ENCODE measurements around the gene KLF3.
"Not testable (repeated sequence)": the region's sequence is repeated elsewhere in the genome, so short reads cannot be mapped to it uniquely, and the experiment has no call there.

The KLF3 gene

DNA sequence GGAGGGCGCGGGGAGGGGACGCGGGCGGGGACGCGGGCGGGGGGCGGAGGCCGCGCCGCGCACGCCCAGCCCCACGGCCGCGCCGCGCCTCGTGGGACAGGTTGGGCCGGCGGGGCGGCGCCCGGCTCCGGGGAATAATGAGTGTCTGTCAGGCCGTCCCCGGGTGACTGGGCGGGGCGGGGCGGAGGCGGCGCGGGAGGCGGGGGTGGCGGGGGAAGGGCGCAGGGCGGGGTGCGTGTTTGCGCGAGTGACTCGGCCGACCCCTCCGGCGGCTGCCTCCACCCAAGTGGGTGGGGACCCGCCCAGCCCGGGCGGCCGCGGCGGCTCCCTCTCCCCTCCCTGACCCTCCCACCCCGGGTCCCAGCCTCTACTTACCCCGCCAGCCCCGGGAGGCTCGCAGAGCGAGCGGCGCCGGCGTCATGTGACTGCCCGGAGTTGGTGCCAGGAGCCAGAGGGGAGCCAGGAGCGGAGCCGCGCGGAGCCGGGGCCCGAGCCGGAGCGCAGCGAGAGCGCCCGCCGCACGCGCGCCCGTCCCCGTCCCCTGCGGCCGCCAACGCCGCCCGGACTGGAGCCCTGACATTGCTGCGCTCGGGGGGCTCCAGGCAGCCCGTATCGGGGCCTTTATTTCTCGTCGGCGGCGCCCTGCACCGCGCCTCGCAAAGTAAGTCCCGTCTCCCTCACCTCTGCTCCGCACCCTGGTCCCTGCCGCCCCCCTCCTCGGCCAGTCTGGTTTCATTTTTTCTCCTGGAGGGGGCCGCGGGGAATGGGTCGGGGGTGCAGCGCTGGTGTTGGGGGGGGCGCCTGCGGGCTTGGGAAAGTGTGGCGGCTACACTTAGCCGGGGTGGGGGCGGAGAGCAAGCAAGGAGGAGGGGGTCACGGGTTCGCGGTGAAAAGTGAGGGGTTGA is at the start of gene KLF3:
TSS of gene KLF3 (plus strand) at position 399 of the 905 bp plus-strand sequence. CDS start 16,427 bp downstream, outside the sequence.
- peak; percentile 75 to 77 for DNase-seq (ENCODE audit: low read depth in 2 of 2)

DNA sequence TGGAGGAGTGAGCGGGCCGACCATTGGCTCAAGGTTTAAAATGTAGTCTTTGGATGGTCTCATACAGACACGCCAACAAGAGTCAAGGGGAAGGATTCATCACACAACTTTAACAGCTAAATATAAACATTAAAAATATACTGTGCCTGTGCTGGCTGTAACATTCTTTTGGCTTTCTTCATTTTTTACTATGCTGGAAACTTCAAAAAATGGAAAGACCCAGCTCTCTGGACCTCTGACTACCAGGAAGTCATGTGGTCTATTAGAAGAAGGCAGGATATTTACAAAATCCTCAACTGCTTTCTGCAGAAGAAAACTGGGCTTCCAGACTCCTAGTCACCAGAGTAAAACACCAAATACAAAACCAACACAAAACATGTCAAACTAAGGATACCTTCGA is 49.8 kb upstream of the KLF3 start:
- no peak for DNase-seq (ENCODE audit: low read depth in 2 of 2)

DNA sequence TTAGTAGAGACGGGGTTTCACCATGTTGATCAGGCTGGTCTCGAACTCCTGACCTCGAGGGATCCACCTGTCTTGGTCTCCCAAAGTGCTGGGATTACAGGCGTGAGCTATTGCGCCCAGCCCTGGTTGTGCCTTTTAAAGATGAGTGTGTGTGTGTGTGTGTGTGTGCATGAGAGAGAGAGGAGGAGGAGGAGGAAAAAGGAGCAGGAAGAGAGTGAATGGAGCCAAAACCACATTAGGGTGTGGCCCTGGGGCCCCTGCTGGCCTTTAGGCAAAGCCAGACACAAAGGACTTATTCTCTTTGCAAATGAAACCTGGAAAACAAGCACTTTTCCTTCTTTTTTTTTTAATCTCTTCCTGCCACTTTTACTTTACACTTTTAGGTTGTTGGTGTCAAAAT is 48.2 kb upstream of the KLF3 start:
- DNase-seq (ENCODE audit: low read depth in 2 of 2): no peak

DNA sequence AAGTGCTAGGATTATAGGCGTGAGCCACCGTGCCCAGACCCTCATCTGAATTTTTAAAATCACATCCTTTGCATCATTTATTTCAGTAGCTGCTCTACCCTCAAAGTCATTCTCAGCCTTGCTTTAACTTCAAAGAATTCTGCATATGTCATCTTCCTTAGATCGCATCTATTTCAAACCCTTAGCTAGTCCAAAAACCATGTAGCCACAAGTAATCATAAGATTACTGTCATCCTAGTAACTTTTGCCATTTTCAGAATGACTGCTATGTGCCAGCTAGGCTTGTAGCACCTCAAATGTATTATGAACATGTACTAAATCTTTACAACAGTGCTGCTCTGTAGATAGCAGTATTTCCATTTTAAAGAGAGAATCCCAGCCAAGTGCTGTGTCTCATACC is 45.5 kb upstream of the KLF3 start:
- DNase-seq (ENCODE audit: low read depth in 2 of 2): no peak

DNA sequence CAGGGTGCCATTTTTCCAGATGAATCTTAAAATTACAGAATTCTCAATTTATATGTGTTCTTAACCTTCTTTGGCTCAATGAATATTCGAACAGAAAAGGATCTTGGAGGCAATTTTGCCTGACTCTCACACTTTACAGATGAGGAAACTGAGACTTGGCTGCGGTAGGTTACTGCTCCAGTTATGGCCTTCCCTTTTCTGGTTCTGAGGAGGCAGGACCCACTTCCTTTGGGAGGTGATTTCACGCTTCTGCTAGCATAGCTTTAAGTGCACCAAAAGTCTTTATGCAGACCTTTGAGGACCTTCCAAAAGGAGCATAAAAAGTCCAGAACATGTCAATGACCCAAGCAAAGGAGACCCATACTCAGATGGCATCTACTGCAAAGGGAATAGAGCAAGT is 44.7 kb upstream of the KLF3 start:
- no peak for DNase-seq (ENCODE audit: low read depth in 2 of 2)

DNA sequence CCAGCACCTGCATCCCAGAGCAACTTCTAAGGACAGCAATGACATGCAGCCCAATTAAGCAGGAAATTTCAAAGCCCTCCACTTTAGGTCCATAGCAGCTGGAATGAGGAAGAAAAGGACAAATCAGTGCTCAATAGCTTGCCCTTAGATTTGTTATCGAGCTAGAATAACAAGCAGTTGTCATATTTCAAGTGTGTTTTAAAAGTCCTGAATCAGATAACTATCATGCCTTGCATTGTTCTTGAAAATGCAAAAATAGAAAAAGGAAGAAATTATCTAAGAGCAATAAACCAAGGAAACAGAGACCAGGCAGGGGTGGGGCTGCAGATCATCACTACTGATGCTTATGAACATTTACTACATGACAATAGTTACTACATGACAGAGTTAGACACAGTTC is 43.9 kb upstream of the KLF3 start:
- no peak for DNase-seq (ENCODE audit: low read depth in 2 of 2)

DNA sequence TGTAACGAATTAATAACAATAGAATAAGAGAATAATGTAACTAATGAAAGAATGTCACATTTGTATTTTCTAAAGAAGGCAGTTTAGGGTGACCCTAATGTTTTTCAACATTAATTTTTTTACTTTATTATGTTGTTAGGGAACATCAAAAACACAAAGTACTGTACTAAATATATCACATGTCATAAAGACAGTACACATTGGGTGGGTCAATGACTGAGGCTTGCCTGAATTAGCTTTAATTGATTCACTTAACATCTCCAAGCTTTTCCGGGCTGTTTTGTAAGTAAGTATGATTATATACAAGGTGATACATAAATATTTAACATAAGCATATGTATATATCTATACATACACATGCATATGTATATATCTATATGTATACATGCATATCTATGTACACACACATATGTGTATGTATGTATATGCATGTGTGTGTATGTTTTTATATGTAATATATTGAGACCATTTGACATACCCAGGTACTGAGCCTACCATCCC is 43.4 kb upstream of the KLF3 start:
- DNase-seq (ENCODE audit: low read depth in 2 of 2): no peak

DNA sequence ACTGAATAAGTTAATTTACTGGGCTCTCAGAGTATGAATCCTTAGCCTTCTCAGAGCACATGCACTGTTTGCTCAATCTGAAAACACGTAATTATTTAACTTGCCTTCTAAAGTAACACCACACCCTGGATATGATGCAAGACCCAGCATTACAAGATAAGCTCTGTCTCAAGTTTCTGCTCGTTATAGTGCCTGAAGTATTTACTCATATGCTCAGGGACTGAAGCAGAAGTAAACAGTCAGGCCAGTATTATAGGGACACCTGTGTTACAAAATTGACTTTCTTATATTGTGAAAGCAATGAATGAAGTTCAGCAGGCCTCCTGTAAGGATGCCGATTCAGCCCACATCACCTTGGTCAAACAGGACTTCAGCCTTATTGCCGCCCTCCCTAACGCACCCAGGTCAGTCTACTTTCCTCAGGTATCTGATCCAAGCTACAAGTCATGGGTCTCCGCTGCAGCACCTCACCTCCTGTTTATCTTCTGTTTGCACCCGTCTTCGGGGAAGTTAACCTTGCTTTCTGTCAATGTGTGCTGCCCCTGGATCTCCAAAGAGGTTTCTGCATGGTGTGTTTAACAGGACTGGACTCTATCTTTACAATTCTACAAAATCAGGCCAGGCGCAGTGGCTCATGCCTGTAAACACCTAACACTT is 42.8 kb upstream of the KLF3 start:
- DNase-seq (ENCODE audit: low read depth in 2 of 2): no peak

DNA sequence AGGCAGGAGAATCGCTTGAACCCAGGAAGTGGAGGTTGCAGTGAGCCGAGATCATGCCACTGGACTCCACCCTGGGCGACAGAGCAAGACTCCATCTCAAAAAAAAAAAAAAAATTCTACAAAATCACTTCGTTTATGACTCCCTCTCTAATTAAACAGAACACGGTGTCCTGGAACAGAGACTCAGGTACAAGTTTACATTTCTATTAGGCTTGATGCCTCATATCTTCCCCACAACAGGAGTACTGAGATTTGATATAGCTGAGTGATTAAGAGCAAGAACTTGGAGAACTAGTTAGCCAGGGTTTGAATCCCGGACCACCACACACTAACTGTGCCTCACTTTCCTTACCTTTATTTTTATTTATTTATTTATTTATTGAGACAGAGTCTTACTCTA is 42.2 kb upstream of the KLF3 start:
- no peak for DNase-seq (ENCODE audit: low read depth in 2 of 2)

DNA sequence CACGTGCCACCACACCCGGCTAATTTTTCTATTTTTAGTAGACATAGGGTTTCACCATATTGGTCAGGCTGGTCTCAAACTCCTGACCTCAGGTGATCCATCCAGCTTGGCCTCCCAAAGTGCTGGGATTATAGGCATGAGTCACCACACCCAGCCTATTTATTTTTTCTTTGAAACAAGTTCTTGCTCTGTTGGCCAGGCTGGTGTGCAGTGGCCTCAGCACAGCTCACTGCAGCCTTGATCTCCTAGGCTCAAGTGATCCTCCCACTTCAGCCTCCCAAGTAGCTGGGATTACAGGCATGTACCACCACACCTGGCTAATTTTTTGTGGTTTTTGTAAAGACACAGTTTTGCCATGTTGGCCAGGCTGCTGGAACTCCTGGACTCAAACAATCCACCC is 41.7 kb upstream of the KLF3 start:
- not testable (repeated sequence) for DNase-seq (ENCODE audit: low read depth in 2 of 2)

DNA sequence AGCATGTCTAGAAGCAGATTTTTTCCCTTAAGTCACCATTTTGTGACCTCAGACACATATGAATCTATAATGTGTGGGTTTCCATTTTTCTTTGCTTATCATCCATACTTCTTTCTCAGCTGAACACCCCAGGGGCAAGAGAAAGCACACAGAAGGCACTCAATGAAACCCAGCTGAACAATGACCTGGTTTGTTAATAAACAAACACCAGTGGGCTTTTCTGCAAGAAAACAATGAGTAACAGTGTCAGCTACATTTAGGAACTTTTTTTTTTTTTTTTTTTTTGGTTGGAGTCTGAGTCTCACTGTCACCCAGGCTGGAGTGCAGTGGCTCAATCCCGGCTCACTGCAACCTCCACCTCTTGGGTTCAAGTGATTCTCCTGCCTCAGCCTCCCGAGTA is 40.7 kb upstream of the KLF3 start:
- no peak for DNase-seq (ENCODE audit: low read depth in 2 of 2)

DNA sequence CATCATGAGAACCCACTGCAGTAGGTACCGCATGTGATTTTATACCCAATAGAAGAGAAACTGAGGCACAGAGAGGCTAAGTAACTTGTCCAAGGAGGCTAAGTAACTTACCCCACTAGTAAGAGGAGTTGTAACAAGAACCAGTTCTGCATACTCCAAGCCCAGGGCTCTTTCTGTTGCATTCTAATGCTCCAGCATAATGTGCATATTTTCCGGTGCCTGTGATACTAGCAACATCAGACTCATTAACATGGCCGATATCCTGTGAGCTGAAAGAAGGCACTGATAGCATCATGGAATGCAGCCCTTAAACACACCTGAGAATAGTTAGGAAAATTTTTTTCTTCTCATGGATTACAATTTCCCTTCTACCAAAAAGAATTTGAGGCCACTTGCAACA is 39.7 kb upstream of the KLF3 start:
- DNase-seq (ENCODE audit: low read depth in 2 of 2): no peak

DNA sequence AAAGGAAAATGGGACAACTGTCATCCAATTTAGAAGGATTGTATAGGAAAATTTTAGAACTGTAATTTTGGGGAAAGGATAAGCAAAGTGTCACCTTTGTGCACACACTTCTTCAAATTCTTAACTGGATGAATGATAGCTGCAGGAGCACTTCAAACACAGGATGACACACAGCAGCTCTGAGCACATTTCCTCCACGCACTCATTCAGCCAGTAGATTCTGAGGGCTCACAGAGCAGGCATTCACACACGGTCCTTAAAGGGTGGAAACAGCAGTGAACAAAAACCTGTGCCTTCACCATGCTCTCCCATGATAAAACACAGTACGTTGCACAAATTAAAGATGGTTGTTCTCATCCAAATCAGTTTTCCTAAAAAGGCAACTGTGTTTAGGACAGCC is 38.5 kb upstream of the KLF3 start:
- no peak for DNase-seq (ENCODE audit: low read depth in 2 of 2)

DNA sequence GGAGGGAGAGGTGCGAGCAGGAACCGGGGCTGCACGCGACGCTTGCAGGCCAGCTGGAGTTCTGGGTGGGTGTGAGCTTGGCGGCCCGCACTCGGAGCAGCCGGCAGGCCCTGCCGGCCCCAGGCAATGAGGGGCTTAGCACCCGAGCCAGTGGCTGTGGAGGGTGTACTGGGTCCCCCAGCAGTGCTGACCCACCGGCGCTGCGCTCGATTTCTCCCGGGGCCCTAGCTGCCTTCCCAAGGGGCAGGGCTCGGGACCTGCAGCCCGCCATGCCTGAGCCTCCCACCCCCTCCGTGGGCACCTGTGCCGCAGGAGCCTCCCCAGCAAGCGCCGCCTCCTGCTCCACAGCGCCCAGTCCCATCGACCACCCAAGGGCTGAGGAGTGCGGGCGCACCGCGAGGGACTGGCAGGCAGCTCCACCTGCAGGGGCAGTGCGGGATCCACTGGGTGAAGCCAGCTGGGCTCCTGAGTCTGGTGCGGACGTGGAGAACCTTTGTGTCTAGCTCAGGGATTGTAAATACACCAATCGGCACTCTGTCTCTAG is 37.0 kb upstream of the KLF3 start:
- DNase-seq (ENCODE audit: low read depth in 2 of 2): not testable (repeated sequence)

DNA sequence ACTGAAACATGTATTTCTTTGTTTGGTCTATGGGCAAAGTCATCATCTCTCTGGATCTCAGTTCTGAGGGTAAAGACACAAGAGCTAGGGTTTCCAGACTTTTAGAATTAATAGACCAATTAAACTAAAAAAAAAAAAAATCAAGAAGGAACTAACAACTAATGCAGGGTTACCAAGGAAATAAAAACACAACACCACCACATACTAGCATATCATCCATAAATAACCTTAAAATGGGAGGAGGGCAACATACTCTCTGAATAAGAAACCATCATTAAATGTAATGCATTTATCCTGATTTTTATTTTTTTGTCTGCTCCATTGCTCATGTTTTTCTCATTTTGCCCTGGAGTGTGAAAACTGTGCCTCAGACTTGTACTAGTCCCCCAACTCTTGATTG is 33.5 kb upstream of the KLF3 start:
- no peak for DNase-seq (ENCODE audit: low read depth in 2 of 2)

DNA sequence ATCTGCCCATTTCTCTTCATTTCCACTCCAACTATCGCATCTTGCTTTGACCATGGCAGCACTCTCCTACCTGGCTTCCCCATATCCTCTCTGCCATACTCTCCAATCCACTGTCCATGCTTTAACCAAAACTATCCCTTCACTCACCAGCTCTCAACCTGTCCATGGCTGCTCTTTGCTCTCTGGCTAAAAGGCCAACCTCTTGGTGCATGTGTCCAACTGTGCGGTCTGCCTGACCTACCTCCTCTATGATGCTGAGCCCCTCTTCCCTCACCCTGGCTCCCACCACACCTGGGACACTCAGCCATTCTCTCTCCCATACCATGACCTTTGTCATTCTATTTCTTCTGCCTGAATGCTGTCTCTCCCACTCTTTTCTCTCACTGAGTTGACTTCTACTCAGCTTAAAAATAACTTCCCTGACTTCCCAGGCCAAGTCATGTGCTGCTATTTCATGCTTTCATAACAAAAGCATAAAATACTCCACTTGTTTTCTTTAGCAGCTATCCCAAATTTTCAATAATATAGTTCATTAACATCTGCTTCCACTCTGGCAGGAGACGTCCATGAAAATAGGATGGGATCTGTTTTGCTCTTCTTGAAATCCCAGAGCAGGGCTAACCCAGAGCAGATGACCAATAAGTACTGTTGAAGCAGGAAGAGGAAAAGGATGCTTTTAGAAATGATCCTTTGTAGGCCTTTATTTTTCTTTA is 29.8 kb upstream of the KLF3 start:
- no peak for DNase-seq (ENCODE audit: low read depth in 2 of 2)

DNA sequence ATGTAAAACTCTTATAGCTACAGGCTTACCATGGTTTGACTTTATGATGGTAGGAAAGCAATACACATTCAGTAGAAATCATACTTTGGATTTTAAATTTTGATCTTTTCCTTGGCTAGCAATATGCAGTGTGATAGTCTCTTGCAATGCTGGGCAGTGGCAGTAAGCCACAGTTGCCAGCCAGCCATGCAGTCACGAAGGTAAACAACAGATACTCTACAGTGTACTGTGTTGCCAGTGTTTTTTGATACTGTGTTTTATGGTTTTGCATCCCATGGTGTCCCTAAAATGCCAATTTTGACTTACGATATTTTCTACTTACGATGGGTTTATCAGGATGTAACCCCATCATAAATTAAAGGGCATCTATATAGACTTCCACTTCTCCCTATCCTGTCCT is 24.8 kb upstream of the KLF3 start:
- no peak for DNase-seq (ENCODE audit: low read depth in 2 of 2)

DNA sequence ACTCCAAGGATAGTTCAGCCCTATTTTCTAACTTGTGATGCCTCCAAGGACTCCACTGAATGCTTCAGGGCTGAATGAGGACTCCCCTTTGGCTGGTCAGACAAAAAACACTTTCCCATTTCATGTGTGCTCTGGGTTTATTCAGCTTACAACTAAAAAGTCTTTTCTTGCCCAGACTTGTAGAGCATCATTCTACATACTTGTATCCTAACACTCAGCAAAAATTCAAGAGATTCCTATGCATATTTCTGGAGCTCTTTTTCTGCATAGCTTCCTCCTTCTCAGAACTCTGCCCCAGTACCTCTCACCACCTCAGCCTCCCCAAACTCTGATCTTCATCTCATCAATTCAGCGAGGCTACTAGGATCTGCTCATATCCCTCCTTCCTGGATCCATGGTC is 22.2 kb upstream of the KLF3 start:
- DNase-seq (ENCODE audit: low read depth in 2 of 2): no peak

DNA sequence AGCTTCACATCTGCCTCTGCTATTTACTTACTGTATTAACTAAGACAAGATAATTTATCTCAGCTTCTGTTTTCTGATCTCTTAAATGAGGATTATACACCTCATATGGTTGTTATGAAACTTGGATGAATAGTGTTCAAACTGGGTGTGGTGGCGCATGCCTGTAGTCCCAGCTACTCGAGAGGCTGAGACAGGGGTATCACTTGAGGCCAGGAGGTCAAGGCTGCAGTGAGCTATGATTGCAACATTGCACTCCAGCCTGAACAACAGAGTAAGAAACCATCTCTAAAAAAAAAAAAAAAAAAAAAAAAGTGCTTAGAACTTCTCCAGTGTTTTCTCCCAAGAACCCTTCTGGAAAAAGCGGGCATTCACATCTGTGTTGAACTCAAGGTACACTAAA is 19.8 kb upstream of the KLF3 start:
- no peak for DNase-seq (ENCODE audit: low read depth in 2 of 2)

DNA sequence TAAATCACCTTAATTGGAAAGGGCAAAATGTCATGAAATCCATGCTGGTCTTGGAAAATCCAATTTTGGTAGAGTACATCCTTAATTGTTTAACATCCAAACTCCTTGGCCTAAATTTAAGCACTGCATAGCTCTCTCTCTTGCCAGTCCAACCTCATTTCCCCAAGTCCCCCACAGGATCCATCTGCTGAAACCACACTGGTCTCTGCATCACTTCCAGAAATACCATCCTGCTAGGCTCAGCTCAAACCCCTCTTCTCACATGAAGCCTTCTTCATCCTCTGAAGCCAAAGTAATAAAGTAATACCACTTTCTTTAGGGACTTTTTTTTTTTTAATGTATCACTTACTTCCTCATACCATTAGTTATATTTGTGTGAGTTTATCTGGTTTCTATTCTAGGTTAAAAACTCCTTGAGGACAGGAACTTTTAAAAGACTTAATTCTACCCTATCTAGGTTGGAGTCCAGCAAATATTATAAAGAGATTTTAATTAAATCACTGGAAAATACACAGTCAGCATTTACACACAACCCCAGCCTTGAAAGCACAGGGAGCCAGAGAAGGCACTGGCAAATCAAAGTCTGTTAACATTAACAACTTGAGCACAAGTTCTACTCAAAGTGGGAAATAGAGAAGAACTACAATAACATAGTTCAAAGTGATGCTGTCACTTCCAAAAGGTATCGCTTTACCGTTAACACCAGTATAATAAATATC is 16.7 kb upstream of the KLF3 start:
- no peak for DNase-seq (ENCODE audit: low read depth in 2 of 2)

DNA sequence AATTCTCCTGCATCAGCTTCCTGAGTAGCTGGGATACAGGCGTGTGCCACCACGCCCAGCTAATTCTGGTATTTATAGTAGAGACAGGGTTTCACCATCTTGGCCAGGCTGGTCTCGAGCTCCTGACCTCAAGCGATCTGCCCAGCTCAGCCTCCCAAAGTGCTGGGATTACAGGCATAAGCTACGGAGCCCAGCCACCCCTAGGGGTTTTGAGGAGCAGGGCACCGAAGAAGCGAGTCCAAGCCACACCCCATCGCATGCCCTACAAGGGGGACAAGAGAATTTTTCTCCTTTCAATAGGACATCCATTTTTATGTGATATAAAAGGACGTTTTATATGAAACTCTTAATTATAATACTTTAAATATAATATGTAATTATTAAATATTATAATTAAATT is 13.9 kb upstream of the KLF3 start:
- no peak for DNase-seq (ENCODE audit: low read depth in 2 of 2)

DNA sequence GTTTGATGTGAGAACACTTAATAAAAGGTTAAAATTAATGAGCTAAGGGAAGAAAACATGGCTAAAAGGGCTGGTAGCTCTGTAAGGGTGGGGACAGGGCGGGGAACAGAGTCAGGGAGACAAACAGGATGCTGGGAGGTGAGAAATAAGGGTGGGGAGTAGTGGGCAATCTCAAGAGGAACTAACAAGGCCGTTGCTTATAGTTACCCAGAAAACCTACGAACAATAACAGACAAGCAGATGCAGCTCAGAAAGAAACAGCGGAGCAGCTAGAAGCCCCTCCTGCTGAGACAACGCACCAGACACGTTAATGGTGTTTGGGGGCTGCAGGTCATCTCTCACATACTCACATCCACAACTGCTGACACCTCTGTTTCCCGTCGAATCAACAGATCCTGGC is 9.7 kb upstream of the KLF3 start:
- no peak for DNase-seq (ENCODE audit: low read depth in 2 of 2)

Data from fibroblast of skin of left quadriceps (primary cell).